Astrocyte (in vitro differentiated cells and primary cell): Measurements from ENCODE around the gene MAG. TPM values are rescaled to one million over a fixed set of nuclear protein-coding genes. Genes with fewer than 3 reads are reported as not detected.

Experiments
- DNase-seq: peaks from one replicate; pipeline ENCODE4 v3.0.0-alpha.2; 2010; ENCODE audit warnings: low read depth
- FAIRE-seq: peaks from 2 replicates; lab custom pipeline; 2011; peaks lifted over from hg19 to GRCh38; lab: Jason Lieb, UNC
- H2AFZ ChIP-seq: 2 replicates; pipeline ENCODE4 v1.6.0; 2012; ENCODE audit warnings: low read depth, low read length, inconsistent platforms
- H3K27ac ChIP-seq: 2 replicates; pipeline ENCODE4 v1.5.1; 2011; ENCODE audit warnings: low read depth, low read length, inconsistent platforms
- H3K27me3 ChIP-seq: 2 replicates; pipeline ENCODE4 v1.6.0; 2011; ENCODE audit warnings: low read length, inconsistent platforms; ENCODE audit not compliant: insufficient read depth
- H3K36me3 ChIP-seq: 2 replicates; pipeline ENCODE4 v1.5.1; 2011; ENCODE audit warnings: low read length, inconsistent platforms; ENCODE audit not compliant: insufficient read depth
- H3K4me1 ChIP-seq: 2 replicates; pipeline ENCODE4 v1.5.1; 2011; ENCODE audit warnings: low read length, inconsistent platforms; ENCODE audit not compliant: insufficient read depth
- H3K4me2 ChIP-seq: 2 replicates; pipeline ENCODE4 v1.6.0; 2012; ENCODE audit warnings: low read length, inconsistent platforms
- H3K4me3 ChIP-seq: 2 replicates; pipeline ENCODE4 v1.5.1; 2011; ENCODE audit warnings: low read depth, mild to moderate bottlenecking, low read length, inconsistent platforms; ENCODE audit not compliant: insufficient read depth
- H3K79me2 ChIP-seq: 2 replicates; pipeline ENCODE4 v1.6.0; 2012; ENCODE audit warnings: mild to moderate bottlenecking, low read length, inconsistent platforms; ENCODE audit not compliant: insufficient read depth
- H3K9ac ChIP-seq: 2 replicates; pipeline ENCODE4 v1.6.0; 2012; ENCODE audit warnings: mild to moderate bottlenecking, low read length, inconsistent platforms
- H3K9me3 ChIP-seq: 2 replicates; pipeline ENCODE4 v1.5.1; 2012; ENCODE audit warnings: low read depth, mild to moderate bottlenecking, low read length, inconsistent platforms; ENCODE audit not compliant: insufficient read depth
- H4K20me1 ChIP-seq: 2 replicates; pipeline ENCODE4 v1.6.0; 2012; ENCODE audit warnings: low read length, inconsistent platforms; ENCODE audit not compliant: insufficient read depth
- H3K27ac Mint-ChIP-seq: one replicate; pipeline ENCODE4 v1.8.0; 2021; ENCODE audit warnings: mild to moderate bottlenecking, mixed read lengths; ENCODE audit not compliant: unreplicated experiment
- H3K27me3 Mint-ChIP-seq: one replicate; pipeline ENCODE4 v1.8.0; 2021; ENCODE audit warnings: low read depth, mixed read lengths; ENCODE audit not compliant: unreplicated experiment
- H3K36me3 Mint-ChIP-seq: one replicate; pipeline ENCODE4 v1.8.0; 2021; ENCODE audit warnings: low read depth, mixed read lengths; ENCODE audit not compliant: unreplicated experiment
- H3K4me1 Mint-ChIP-seq: one replicate; pipeline ENCODE4 v1.8.0; 2021; ENCODE audit warnings: low read depth, mixed read lengths; ENCODE audit not compliant: unreplicated experiment
- H3K4me3 Mint-ChIP-seq: one replicate; pipeline ENCODE4 v1.8.0; 2021; ENCODE audit warnings: mild to moderate bottlenecking, moderate library complexity, mixed read lengths; ENCODE audit not compliant: unreplicated experiment
- H3K9me3 Mint-ChIP-seq: one replicate; pipeline ENCODE4 v1.8.0; 2021; ENCODE audit warnings: mild to moderate bottlenecking, mixed read lengths; ENCODE audit not compliant: unreplicated experiment
- CTCF ChIP-seq: IDR thresholded peaks from 2 replicates; pipeline ENCODE4 v1.5.1; 2011; ENCODE audit warnings: low read depth, mild to moderate bottlenecking, inconsistent platforms, low read length, moderate library complexity; ENCODE audit not compliant: insufficient read depth
- EZH2 ChIP-seq: IDR thresholded peaks from 2 replicates; pipeline ENCODE4 v1.6.1; 2012; ENCODE audit warnings: mild to moderate bottlenecking, low read length, inconsistent platforms; ENCODE audit not compliant: insufficient read depth
- total RNA-seq: library from RNA; stranded (reverse); gene quantifications from 2 replicates; pipeline ENCODE4 v1.2.1, GENCODE V29; 2021

MAG gene
- total RNA-seq, 1 donor from 2014 or later, result not detected

DNA sequence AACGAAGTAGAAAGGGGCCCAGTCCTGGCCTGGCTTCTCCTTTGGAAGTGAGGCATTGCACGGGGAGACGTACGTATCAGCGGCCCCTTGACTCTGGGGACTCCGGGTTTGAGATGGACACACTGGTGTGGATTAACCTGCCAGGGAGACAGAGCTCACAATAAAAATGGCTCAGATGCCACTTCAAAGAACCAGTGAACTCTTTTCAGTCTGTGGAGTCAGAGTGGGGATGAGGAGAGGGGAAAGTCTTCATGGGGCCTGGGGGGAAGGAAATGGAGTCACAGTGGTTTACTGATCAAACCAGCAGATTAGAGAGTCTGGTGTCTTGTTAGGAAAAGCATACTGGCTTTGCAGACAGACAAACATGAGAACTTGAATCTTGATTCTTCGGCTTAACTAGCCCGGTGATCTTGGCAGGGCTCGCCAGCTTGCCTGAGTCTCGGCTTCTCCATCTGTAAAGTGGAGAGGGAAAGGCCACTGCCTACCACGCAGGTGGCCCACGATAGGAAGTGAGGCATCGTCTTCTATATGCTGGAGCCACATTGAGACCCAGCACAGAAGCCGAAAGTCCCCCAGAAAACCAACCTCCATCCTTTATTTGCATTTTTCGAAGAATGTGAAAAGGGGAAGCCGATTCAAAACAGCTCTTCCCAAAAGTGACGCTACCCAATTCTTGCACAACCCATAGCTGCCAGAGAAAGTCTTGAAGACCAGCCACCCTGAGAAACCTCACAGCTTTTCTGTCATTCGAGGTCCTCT, 55.4 kb downstream of the MAG start, which contains the start of gene FFAR1:
TSS of gene FFAR1 (plus strand) at position 732 of the 759 bp plus-strand sequence. CDS start 3,650 bp downstream, outside the sequence.
- no peaks in the 10 kb centered on the region for H4K20me1 ChIP-seq
- FAIRE-seq, result no peak
- no peak for TF ChIP-seq CTCF
- no peak for TF ChIP-seq EZH2
- Mint-ChIP-seq H3K27ac (no peak within 1 kb of the TSS), H3K4me1 (peaks cover 3% of the 10 kb centered on the region), H3K9me3 (no peaks in the 10 kb centered on the region), H3K4me3 (no peak within 1 kb of the TSS), H3K36me3 (no peaks in the 10 kb centered on the region), H3K27me3 (peaks cover 58% of the 10 kb centered on the region)
- H3K79me2 ChIP-seq, result no peaks in the 10 kb centered on the region
- DNase-seq, result no peak
- H3K9me3 ChIP-seq, result no peaks in the 10 kb centered on the region
- no peak within 1 kb of the TSS for H3K9ac ChIP-seq
- no peak within 1 kb of the TSS for H3K4me3 ChIP-seq
- no peaks in the 10 kb centered on the region for H3K36me3 ChIP-seq
- no peak within 1 kb of the TSS for H2AFZ ChIP-seq
- no peak within 1 kb of the TSS for H3K4me2 ChIP-seq
- peaks cover 3% of the 10 kb centered on the region for H3K27me3 ChIP-seq
- no peaks in the 10 kb centered on the region for H3K4me1 ChIP-seq
- H3K27ac ChIP-seq, result no peak within 1 kb of the TSS

DNA sequence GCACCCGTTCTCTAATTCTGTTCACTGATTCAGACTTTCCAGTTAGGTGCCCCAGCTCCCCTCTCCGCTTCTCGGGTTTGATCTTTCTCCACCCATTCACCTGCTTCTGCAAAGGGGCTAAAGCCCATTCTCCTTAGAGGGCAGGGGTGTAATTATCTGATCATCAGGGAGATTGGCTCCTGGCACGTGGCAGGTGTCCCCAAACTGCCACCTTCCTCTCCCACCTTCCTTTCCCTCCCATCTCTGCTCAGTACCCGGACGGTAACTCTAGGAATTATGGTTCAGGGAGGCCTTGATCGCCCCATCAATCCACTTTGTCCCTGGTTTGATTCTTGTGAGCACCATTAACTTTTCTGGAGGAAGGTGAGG, 56.0 kb downstream of the MAG start:
- H3K79me2 ChIP-seq, result no peaks in the 10 kb centered on the region
- H3K9me3 Mint-ChIP-seq, result no peaks in the 10 kb centered on the region
- H3K4me2 ChIP-seq, result no peak overlapping the region
- peaks cover 3% of the 10 kb centered on the region for H3K4me1 Mint-ChIP-seq
- no peak overlapping the region for H3K27ac Mint-ChIP-seq
- no peak for FAIRE-seq
- DNase-seq, result no peak
- H3K4me1 ChIP-seq, result no peaks in the 10 kb centered on the region
- H3K36me3 Mint-ChIP-seq, result no peaks in the 10 kb centered on the region
- no peak overlapping the region for H3K4me3 Mint-ChIP-seq
- peaks cover 3% of the 10 kb centered on the region for H3K27me3 ChIP-seq
- no peak overlapping the region for H3K27ac ChIP-seq
- H3K9me3 ChIP-seq, result no peaks in the 10 kb centered on the region
- no peaks in the 10 kb centered on the region for H4K20me1 ChIP-seq
- peaks cover 60% of the 10 kb centered on the region for H3K27me3 Mint-ChIP-seq
- H3K9ac ChIP-seq, result no peak overlapping the region
- H3K36me3 ChIP-seq, result no peaks in the 10 kb centered on the region
- no peak overlapping the region for H3K4me3 ChIP-seq
- H2AFZ ChIP-seq, result no peak overlapping the region
- TF ChIP-seq CTCF (no peak), EZH2 (no peak)
